SK-N-SH treated with all-trans-retinoic acid at 6 μM for 48 hours (cell line): Measurements from ENCODE around the gene NOS2.

Experiments used
- ATAC-seq: fragments of 200-7000 bp; cut with Tn5 transposase; 3 replicates; pipeline ENCODE4 v1.9.1; 2020; ENCODE audit warnings: mild to moderate bottlenecking, moderate library complexity
- ARNTL ChIP-seq: fragments of 450-650 bp; formaldehyde crosslinking; IDR thresholded peaks from 2 replicates; pipeline ENCODE4 v1.5.0; 2020; ENCODE audit warnings: low read depth, mild to moderate bottlenecking, moderate library complexity, borderline replicate concordance
- BACH2 ChIP-seq: fragments of 250-450 bp; sonication (Bioruptor Pico); IDR thresholded peaks from 2 replicates; pipeline ENCODE4 v1.9.0; 2021; ENCODE audit warnings: mild to moderate bottlenecking, borderline replicate concordance
- ESRRG ChIP-seq: fragments of 250-450 bp; sonication (Bioruptor Pico); IDR thresholded peaks from 2 replicates; pipeline ENCODE4 v1.6.1; 2021; ENCODE audit warnings: mild to moderate bottlenecking
- GLIS3 ChIP-seq: fragments of 250-450 bp; sonication (Bioruptor Pico); IDR thresholded peaks from 2 replicates; pipeline ENCODE4 v1.5.0; 2020; ENCODE audit warnings: mild to moderate bottlenecking, moderate library complexity
- ISL1 ChIP-seq: fragments of 250-450 bp; sonication (Bioruptor Pico); IDR thresholded peaks from 2 replicates; pipeline ENCODE4 v2.1.2; 2022; ENCODE audit warnings: mild to moderate bottlenecking, moderate library complexity
- OSR1 ChIP-seq: fragments of 250-450 bp; sonication (Bioruptor Pico); IDR thresholded peaks from 2 replicates; pipeline ENCODE4 v1.8.0; 2022; ENCODE audit warnings: moderate library complexity, mild to moderate bottlenecking, inconsistent platforms
- POU6F1 ChIP-seq: fragments of 250-450 bp; sonication (Bioruptor Pico); IDR thresholded peaks from 2 replicates; pipeline ENCODE4 v1.8.0; 2021; ENCODE audit warnings: low read depth, mild to moderate bottlenecking, moderate library complexity, borderline replicate concordance
- PPARA ChIP-seq: fragments of 250-450 bp; sonication (Bioruptor Pico); IDR thresholded peaks from 2 replicates; pipeline ENCODE4 v1.5.0; 2020; ENCODE audit warnings: mild to moderate bottlenecking, borderline replicate concordance
- RARB ChIP-seq: fragments of 250-450 bp; sonication (Bioruptor Pico); IDR thresholded peaks from 2 replicates; pipeline ENCODE4 v1.8.0; 2021; ENCODE audit warnings: mild to moderate bottlenecking, moderate library complexity
- SNAI2 ChIP-seq: fragments of 250-450 bp; sonication (Bioruptor Pico); IDR thresholded peaks from 2 replicates; pipeline ENCODE4 v1.5.0; 2020; ENCODE audit warnings: mild to moderate bottlenecking, moderate library complexity
- TCF4 ChIP-seq: fragments of 250-450 bp; sonication (Bioruptor Pico); IDR thresholded peaks from 2 replicates; pipeline ENCODE4 v1.8.0; 2021; ENCODE audit warnings: mild to moderate bottlenecking, moderate library complexity, borderline replicate concordance
- TOX ChIP-seq: fragments of 250-450 bp; sonication (Bioruptor Pico); IDR thresholded peaks from 2 replicates; pipeline ENCODE4 v1.8.0; 2021; ENCODE audit warnings: mild to moderate bottlenecking, moderate library complexity, borderline replicate concordance
- ZFP30 ChIP-seq: fragments of 450-650 bp; formaldehyde crosslinking; IDR thresholded peaks from 2 replicates; pipeline ENCODE4 v1.5.0; 2022; ENCODE audit warnings: mild to moderate bottlenecking, moderate library complexity
- ZNF565 ChIP-seq: fragments of 450-650 bp; formaldehyde crosslinking; conservative IDR thresholded peaks from 2 replicates; pipeline ENCODE4 v1.5.0; 2020; ENCODE audit warnings: low read depth, mild to moderate bottlenecking, moderate library complexity
- ZNF70 ChIP-seq: fragments of 450-650 bp; formaldehyde crosslinking; IDR thresholded peaks from 2 replicates; pipeline ENCODE4 v1.5.0; 2020; ENCODE audit warnings: mild to moderate bottlenecking, moderate library complexity
- ZNF8 ChIP-seq: fragments of 450-650 bp; formaldehyde crosslinking; IDR thresholded peaks from 2 replicates; pipeline ENCODE4 v1.5.0; 2020; ENCODE audit warnings: mild to moderate bottlenecking, moderate library complexity
- TF ChIP-seq, protein P1 (sequence below): fragments of 250-450 bp; sonication (Bioruptor Pico); IDR thresholded peaks from 2 replicates; pipeline ENCODE4 v1.8.0; 2020; ENCODE audit warnings: mild to moderate bottlenecking, moderate library complexity, borderline replicate concordance
- TF ChIP-seq, protein P2 (sequence below): fragments of 250-450 bp; sonication (Bioruptor Pico); IDR thresholded peaks from 2 replicates; pipeline ENCODE4 v1.5.1; 2020; ENCODE audit warnings: low read depth, mild to moderate bottlenecking, moderate library complexity
- TF ChIP-seq, protein P3 (sequence below): fragments of 250-450 bp; sonication (Bioruptor Pico); IDR thresholded peaks from 2 replicates; pipeline ENCODE4 v1.5.0; 2020; ENCODE audit warnings: mild to moderate bottlenecking, moderate library complexity
- TF ChIP-seq, protein P4 (sequence below): fragments of 250-450 bp; sonication (Bioruptor Pico); IDR thresholded peaks from 2 replicates; pipeline ENCODE4 v1.5.1; 2021; ENCODE audit warnings: mild to moderate bottlenecking, moderate library complexity

The NOS2 gene

GRCh38 chr17:27821318-27821717, 21.0 kb upstream of the NOS2 start (continued):
- TF ChIP-seq POU6F1, result no peak

DNA sequence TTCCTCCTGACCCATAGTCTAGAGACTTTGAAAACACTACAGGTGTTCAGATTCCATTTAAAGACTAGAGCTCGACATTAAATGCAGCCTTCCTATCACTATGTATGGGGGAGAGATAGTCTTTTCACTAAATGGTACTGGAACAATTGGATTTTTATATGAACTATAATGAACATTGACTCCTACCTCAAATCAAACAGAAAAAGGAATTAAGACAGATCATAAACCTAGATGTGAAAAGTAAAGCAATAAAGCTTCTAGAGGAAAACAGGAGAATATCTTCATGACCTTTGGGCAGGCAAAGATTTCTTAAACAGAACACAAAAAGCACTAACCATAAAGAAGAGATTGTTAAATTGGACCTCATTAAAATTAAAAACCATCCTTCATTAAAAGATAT, 18.8 kb upstream of the NOS2 start:
- no peak for ATAC-seq
- TF ChIP-seq GLIS3 (CRISPR knock-in tag) (no peak), TCF4 (CRISPR knock-in tag) (no peak), ARNTL (no peak), ZNF8 (no peak), ESRRG (CRISPR knock-in tag) (no peak), ZFP30 (CRISPR knock-in tag) (no peak), TOX (CRISPR knock-in tag) (no peak), ISL1 (CRISPR knock-in tag) (no peak), ZNF70 (CRISPR knock-in tag) (no peak), ZNF565 (CRISPR knock-in tag) (no peak), PPARA (CRISPR knock-in tag) (no peak), RARB (CRISPR knock-in tag) (no peak), SNAI2 (CRISPR knock-in tag) (no peak), BACH2 (no peak), POU6F1 (no peak), OSR1 (CRISPR knock-in tag) (no peak)
- TF ChIP-seq, protein P1, sequence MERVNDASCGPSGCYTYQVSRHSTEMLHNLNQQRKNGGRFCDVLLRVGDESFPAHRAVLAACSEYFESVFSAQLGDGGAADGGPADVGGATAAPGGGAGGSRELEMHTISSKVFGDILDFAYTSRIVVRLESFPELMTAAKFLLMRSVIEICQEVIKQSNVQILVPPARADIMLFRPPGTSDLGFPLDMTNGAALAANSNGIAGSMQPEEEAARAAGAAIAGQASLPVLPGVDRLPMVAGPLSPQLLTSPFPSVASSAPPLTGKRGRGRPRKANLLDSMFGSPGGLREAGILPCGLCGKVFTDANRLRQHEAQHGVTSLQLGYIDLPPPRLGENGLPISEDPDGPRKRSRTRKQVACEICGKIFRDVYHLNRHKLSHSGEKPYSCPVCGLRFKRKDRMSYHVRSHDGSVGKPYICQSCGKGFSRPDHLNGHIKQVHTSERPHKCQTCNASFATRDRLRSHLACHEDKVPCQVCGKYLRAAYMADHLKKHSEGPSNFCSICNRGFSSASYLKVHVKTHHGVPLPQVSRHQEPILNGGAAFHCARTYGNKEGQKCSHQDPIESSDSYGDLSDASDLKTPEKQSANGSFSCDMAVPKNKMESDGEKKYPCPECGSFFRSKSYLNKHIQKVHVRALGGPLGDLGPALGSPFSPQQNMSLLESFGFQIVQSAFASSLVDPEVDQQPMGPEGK (CRISPR knock-in tag), result no peak
- TF ChIP-seq, protein P2, sequence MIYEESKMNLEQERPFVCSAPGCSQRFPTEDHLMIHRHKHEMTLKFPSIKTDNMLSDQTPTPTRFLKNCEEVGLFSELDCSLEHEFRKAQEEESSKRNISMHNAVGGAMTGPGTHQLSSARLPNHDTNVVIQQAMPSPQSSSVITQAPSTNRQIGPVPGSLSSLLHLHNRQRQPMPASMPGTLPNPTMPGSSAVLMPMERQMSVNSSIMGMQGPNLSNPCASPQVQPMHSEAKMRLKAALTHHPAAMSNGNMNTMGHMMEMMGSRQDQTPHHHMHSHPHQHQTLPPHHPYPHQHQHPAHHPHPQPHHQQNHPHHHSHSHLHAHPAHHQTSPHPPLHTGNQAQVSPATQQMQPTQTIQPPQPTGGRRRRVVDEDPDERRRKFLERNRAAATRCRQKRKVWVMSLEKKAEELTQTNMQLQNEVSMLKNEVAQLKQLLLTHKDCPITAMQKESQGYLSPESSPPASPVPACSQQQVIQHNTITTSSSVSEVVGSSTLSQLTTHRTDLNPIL (CRISPR knock-in tag), result no peak
- TF ChIP-seq, protein P3, sequence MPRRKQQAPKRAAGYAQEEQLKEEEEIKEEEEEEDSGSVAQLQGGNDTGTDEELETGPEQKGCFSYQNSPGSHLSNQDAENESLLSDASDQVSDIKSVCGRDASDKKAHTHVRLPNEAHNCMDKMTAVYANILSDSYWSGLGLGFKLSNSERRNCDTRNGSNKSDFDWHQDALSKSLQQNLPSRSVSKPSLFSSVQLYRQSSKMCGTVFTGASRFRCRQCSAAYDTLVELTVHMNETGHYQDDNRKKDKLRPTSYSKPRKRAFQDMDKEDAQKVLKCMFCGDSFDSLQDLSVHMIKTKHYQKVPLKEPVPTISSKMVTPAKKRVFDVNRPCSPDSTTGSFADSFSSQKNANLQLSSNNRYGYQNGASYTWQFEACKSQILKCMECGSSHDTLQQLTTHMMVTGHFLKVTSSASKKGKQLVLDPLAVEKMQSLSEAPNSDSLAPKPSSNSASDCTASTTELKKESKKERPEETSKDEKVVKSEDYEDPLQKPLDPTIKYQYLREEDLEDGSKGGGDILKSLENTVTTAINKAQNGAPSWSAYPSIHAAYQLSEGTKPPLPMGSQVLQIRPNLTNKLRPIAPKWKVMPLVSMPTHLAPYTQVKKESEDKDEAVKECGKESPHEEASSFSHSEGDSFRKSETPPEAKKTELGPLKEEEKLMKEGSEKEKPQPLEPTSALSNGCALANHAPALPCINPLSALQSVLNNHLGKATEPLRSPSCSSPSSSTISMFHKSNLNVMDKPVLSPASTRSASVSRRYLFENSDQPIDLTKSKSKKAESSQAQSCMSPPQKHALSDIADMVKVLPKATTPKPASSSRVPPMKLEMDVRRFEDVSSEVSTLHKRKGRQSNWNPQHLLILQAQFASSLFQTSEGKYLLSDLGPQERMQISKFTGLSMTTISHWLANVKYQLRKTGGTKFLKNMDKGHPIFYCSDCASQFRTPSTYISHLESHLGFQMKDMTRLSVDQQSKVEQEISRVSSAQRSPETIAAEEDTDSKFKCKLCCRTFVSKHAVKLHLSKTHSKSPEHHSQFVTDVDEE (CRISPR knock-in tag), result no peak
- TF ChIP-seq, protein P4, sequence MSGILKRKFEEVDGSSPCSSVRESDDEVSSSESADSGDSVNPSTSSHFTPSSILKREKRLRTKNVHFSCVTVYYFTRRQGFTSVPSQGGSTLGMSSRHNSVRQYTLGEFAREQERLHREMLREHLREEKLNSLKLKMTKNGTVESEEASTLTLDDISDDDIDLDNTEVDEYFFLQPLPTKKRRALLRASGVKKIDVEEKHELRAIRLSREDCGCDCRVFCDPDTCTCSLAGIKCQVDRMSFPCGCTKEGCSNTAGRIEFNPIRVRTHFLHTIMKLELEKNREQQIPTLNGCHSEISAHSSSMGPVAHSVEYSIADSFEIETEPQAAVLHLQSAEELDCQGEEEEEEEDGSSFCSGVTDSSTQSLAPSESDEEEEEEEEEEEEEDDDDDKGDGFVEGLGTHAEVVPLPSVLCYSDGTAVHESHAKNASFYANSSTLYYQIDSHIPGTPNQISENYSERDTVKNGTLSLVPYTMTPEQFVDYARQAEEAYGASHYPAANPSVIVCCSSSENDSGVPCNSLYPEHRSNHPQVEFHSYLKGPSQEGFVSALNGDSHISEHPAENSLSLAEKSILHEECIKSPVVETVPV (CRISPR knock-in tag), result no peak
- TF ChIP-seq, all 23 proteins: peak for 0

DNA sequence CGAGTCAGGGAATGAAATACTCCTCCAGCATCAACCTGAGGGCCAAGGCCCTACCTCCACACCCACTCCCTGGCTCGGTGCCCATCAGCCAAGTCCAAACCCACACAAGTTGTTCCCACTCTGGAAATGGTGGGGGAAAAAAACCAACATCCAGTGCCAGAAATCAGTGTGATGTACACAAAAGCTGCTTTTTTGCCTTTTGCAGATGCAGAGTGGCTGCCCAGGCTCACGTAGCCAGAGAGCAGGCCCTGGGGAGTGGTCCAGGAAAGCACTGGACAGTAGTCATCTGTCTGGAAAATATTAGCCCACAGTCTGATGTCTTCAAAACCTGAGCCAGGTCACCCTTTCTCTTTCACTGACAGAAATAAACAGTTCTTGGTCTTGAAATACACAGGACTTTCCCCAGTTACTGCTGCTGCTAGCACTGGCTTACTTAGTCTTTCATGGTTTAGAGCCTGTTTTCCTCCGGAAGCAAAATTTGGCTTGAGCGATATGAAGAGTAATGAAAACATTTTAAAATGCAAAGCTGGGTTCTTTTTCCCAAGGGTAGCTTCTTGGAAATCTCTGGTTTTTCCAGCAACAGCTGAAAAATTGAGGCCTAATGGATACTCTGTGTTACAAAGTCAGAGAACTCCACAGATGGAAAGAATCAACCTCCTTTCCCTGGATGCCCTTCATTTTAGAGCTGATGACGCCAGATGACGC, 18.2 kb upstream of the NOS2 start:
- no peak for ATAC-seq

More for the DNA sequence above, 18.2 kb upstream of the NOS2 start:
- TF ChIP-seq SNAI2 (CRISPR knock-in tag) (no peak), ZNF565 (CRISPR knock-in tag) (no peak), PPARA (CRISPR knock-in tag) (no peak), BACH2 (no peak)
- TF ChIP-seq, protein P2 (CRISPR knock-in tag), result no peak
